22Rv1 (cell line): ENCODE results near the gene NCS1.

Experiments
- CTCF ChIP-seq: fragments of 450-650 bp; IDR thresholded peaks from 2 replicates; pipeline ENCODE4 v1.5.1; 2017; ENCODE audit warnings: mild to moderate bottlenecking
- ZFX ChIP-seq: fragments of 450-650 bp; IDR thresholded peaks from 2 replicates; pipeline ENCODE4 v1.6.1; 2017; ENCODE audit warnings: antibody characterized with exemption, borderline replicate concordance

- no peak for TF ChIP-seq CTCF
- TF ChIP-seq ZFX, result no peak
These were observed 21.3 kb upstream of the NCS1 start for GRCh38 chr9:130150779-130151382.
